ENCODE measurements around the gene DSC3. TPM values are rescaled to one million over a fixed set of nuclear protein-coding genes. Genes with fewer than 3 reads are reported as not detected.

The DSC3 gene
- total RNA-seq, 1 experiment from 2014 or later: 7.6 TPM

GRCh38 chr18:31046916-31047315 is 4.4 kb upstream of the DSC3 start:
- CTCF ChIA-PET: no interaction called here
- TF ChIP-seq YY1 (IDR thresholded peaks at IDR 0.05; ENCODE audit: extremely low read depth, insufficient replicate concordance, low read depth, low read length): no peak
- peak; percentile 51 for TF ChIP-seq CEBPB (IDR thresholded peaks at IDR 0.05; ENCODE audit: low read depth)
- Histone ChIP-seq H4K20me1 (ENCODE audit: insufficient read depth) (no peaks in the 10 kb centered on the region), H3K27me3 (ENCODE audit: insufficient read depth, low read length) (no peaks in the 10 kb centered on the region), H3K9ac (ENCODE audit: low read length) (no peak overlapping the region), H3K9me3 (ENCODE audit: control insufficient read depth in 1 of 2, insufficient read depth in 1 of 2, low read depth in 1 of 2, low read length in 2 of 2) (no peaks in the 10 kb centered on the region), H3K4me2 (ENCODE audit: low read length) (no peak overlapping the region), H3K79me2 (ENCODE audit: insufficient read depth, low read length) (no peaks in the 10 kb centered on the region), H2AFZ (ENCODE audit: low read depth, low read length, poor library complexity, severe bottlenecking) (no peak overlapping the region), H3K4me3 (replicated peaks in 1 of 2; ENCODE audit: low read depth in 1 of 2, low read length in 2 of 2) (no peak overlapping the region), H3K27ac (ENCODE audit: low read depth, low read length) (no peak overlapping the region), H3K9me2 (ENCODE audit: insufficient read depth) (no peaks in the 10 kb centered on the region), H3K4me1 (ENCODE audit: control insufficient read depth in 1 of 2, insufficient read depth in 2 of 2, low read length in 2 of 2) (peaks cover 0 to 38% of the 10 kb centered on the region in 2 experiments; a peak in 2 of 4 replicates), H3K36me3 (ENCODE audit: control insufficient read depth in 1 of 2, insufficient read depth in 2 of 2, low read length in 2 of 2) (no peaks in the 10 kb centered on the region)
- POLR2A ChIA-PET: no interaction called here
- no peak for ATAC-seq
- no peak for DNase-seq (ENCODE audit: low read depth, low spot score)
- intact Hi-C loops (cut with micrococcal nuclease): no loop called here
- no TSS peak for BruUV-seq (replicated peaks)
- RAD21 ChIA-PET (ENCODE audit: low non-redundant PET in 1 of 2, low total read pairs in 2 of 2, uncharacterized antibody in 2 of 2, unreplicated experiment in 2 of 2): no interaction called here

GRCh38 chr18:31045599-31045998 is 3.1 kb upstream of the DSC3 start:
- ChIA-PET CTCF (no interaction called here), POLR2A (no interaction called here), RAD21 (ENCODE audit: low non-redundant PET in 1 of 2, low total read pairs in 2 of 2, uncharacterized antibody in 2 of 2, unreplicated experiment in 2 of 2) (no interaction called here)
- Histone ChIP-seq H3K27ac (ENCODE audit: low read depth, low read length) (no peak overlapping the region), H3K9me2 (ENCODE audit: insufficient read depth) (no peaks in the 10 kb centered on the region), H3K4me3 (replicated peaks in 1 of 2; ENCODE audit: low read depth in 1 of 2, low read length in 2 of 2) (no peak overlapping the region), H3K79me2 (ENCODE audit: insufficient read depth, low read length) (0 out of 2 replicates have a peak, but pooled peaks cover under 1% of the 10 kb centered on the region), H3K9ac (ENCODE audit: low read length) (no peak overlapping the region), H3K36me3 (ENCODE audit: control insufficient read depth in 1 of 2, insufficient read depth in 2 of 2, low read length in 2 of 2) (no peaks in the 10 kb centered on the region), H3K4me1 (ENCODE audit: control insufficient read depth in 1 of 2, insufficient read depth in 2 of 2, low read length in 2 of 2) (peaks cover 0 to 38% of the 10 kb centered on the region in 2 experiments; a peak in 2 of 4 replicates), H2AFZ (ENCODE audit: low read depth, low read length, poor library complexity, severe bottlenecking) (peak overlapping the region; percentile 11), H3K9me3 (ENCODE audit: control insufficient read depth in 1 of 2, insufficient read depth in 1 of 2, low read depth in 1 of 2, low read length in 2 of 2) (no peaks in the 10 kb centered on the region), H4K20me1 (ENCODE audit: insufficient read depth) (no peaks in the 10 kb centered on the region), H3K27me3 (ENCODE audit: insufficient read depth, low read length) (no peaks in the 10 kb centered on the region), H3K4me2 (ENCODE audit: low read length) (no peak overlapping the region)
- BruUV-seq (replicated peaks): no TSS peak
- ATAC-seq (no peak), DNase-seq (ENCODE audit: low read depth, low spot score) (no peak)
- intact Hi-C loops (cut with micrococcal nuclease): no loop called here
- TF ChIP-seq EZH2 (IDR thresholded peaks at IDR 0.05) (no peak), CBX3 (IDR thresholded peaks at IDR 0.05; ENCODE audit: low read depth) (no peak), REST (IDR thresholded peaks at IDR 0.05; ENCODE audit: low read depth) (no peak), EZH2phosphoT487 (IDR thresholded peaks at IDR 0.05; ENCODE audit: borderline replicate concordance) (no peak), CEBPB (IDR thresholded peaks at IDR 0.05; ENCODE audit: low read depth) (no peak), CTCF (IDR thresholded peaks at IDR 0.05 in 2 of 3, conservative IDR thresholded peaks at IDR 0.05 in 1 of 3; ENCODE audit: borderline replicate concordance in 1 of 3, insufficient read depth in 1 of 3, low read depth in 2 of 3, low read length in 2 of 3) (no peak), ZBTB33 (IDR thresholded peaks at IDR 0.05; ENCODE audit: extremely low read depth, insufficient replicate concordance, low read length) (no peak), JUND (IDR thresholded peaks at IDR 0.05) (no peak), ELF1 (IDR thresholded peaks at IDR 0.05; ENCODE audit: borderline replicate concordance, low read depth) (no peak), ATF3 (IDR thresholded peaks at IDR 0.05) (no peak)
